NCI-H748 treated with DMSO at 0.1 percent for 48 hours (cell line): ENCODE measurements around the gene PIWIL4.

Source experiments
- DNase-seq: peaks from one replicate; lab custom pipeline; 2025; lab: John Stamatoyannopoulos, UW

The PIWIL4 gene

DNA sequence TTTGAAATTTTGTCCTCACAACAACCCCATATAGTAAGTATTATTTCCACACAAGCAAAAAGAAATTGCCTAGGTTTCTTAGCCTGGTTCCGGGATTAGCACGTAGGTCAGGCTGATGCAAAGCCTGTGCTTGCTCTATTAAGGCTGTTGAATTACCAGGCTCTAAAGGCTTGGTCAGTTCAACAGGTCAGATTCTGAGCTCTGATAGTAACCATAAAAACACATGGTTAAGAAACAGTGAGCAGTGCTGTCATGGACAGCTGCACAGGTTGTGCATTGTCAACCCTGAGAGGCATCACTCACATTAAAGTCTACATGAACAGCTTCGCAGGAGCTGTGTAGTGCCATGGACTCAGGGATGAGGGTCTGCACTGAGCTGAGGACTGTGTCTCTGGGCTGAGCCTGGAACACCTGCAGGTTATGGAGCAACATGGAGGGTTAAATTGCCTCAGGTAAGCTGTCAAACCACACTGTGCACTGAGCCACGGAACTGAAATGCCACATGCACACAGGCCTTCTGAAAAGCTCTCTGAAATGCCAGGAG lies 98.0 kb downstream of the PIWIL4 start:
- no peak for DNase-seq

DNA sequence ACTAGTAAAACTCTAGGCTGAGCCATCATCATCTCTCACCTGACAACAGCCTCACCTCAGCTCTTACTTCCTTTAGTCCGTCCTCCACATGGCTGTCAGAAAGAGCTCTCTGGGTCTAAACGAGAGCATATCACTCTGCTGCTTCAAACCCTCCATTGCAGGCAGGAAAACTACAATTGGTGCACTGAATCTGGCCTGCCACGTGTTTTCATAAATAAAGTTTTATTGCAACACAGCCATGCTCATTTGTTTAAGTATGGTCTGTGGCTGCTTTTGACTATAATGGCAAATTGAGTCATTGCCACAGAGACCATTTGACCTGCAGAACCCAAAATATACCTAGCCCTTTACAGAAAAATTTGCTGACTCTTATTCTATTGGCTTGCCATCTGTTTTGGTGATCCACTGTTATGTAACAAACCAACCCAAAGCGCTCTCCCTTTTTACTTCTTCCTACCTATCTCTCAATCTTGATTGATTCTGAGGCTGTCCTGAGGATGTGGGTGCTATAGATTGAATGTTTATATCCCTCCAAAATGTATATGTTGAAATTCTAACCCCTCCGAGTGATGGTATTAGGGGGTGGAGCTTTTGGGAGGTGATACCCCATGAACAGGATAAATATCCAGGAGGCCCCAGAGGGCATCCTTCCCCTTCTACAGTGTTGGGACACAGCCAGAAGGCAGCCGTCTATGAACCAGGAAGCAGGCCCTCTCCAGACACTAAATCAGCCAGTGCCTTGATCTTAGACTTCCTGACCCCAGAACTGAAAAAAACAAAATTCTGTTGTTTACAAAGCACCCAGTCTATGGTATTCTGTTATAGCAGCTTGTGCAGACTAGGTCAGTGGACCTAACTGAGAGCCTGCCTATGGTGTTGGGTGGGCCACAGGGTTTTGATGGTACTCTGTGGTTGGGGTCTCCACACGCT lies 99.9 kb downstream of the PIWIL4 start:
- no peak for DNase-seq

DNA sequence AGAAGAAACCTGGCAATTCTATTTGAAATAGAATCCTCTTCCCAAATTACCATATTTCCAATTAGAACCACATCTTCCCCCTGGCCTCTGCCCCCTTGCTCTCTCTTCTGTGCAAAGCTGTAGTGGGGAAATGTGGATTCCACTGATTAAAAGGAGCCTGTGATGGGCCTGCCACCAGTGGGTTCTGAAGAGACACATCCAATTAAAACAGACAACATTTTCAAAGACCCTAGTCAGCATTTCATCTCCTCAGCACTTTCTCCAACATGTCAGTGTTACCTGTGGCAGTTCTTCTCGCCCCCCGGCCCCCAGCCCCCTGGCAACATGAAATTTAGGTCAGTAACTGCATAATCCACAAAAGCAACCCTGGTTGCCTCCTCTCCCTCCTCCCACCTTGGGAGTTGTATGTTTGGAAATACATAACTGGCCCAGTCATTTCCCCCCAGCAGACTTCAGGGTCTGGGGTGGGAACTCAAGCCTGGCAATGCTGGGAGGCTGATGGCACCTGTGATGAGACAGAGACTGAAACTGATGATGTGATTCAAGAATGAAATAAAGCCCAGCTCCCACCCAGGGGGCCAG lies 101.1 kb downstream of the PIWIL4 start:
- DNase-seq = no peak

DNA sequence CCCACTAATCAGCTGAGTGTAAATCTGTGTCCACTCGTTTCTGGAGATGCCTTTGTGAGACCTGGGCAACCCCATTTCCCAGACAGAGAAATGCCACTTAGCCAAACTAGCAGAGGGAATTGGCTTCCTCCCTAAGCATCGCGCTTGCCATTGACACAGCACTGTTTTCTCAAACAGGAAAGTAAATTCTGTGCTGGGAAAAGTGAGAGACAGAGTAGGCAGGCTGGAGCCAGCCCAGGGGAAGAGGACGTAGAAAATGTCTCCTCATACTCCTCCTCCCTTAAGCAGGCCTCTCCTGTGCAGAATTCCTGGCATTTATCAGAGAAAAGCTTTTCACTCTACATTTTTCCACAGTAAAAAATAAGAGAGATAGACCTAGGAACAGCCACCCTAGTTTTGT lies 101.9 kb downstream of the PIWIL4 start:
- no peak for DNase-seq
